Uterus (tissue), 2 donors: ENCODE results near the gene TTPAL.

Experiments used
- POLR2A ChIP-seq, 2 donors: fragments of 450-650 bp; IDR thresholded peaks; one replicate each; pipeline ENCODE4 v1.6.1; 2016; ENCODE audit warnings: antibody characterized with exemption in 2 of 2, mild to moderate bottlenecking in 1 of 2, moderate library complexity in 1 of 2
- TF ChIP-seq, protein P1 (sequence below), 4 experiments: fragments of 200-600 bp in 2 of 4; fragments of 450-650 bp in 2 of 4; sonication (generic) in 2 of 4; IDR thresholded peaks; one replicate each; pipeline ENCODE4 v1.5.1; 2016 to 2019; ENCODE audit warnings: antibody characterized with exemption in 4 of 4, mild to moderate bottlenecking in 2 of 4, moderate library complexity in 1 of 4

GRCh38 chr20:44456611-44457010 lies 19.1 kb upstream of the TTPAL start:
- TF ChIP-seq, protein P1, sequence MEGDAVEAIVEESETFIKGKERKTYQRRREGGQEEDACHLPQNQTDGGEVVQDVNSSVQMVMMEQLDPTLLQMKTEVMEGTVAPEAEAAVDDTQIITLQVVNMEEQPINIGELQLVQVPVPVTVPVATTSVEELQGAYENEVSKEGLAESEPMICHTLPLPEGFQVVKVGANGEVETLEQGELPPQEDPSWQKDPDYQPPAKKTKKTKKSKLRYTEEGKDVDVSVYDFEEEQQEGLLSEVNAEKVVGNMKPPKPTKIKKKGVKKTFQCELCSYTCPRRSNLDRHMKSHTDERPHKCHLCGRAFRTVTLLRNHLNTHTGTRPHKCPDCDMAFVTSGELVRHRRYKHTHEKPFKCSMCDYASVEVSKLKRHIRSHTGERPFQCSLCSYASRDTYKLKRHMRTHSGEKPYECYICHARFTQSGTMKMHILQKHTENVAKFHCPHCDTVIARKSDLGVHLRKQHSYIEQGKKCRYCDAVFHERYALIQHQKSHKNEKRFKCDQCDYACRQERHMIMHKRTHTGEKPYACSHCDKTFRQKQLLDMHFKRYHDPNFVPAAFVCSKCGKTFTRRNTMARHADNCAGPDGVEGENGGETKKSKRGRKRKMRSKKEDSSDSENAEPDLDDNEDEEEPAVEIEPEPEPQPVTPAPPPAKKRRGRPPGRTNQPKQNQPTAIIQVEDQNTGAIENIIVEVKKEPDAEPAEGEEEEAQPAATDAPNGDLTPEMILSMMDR (IDR thresholded peaks at IDR 0.05): no peak
- no peak for TF ChIP-seq POLR2A (IDR thresholded peaks at IDR 0.05)
